Peyer's patch (tissue), 4 donors: ENCODE data around the gene SH3RF1.

Experiments
- CTCF ChIP-seq, 6 experiments: fragments of 450-650 bp in 4 of 6; fragments of 200-600 bp in 2 of 6; sonication (generic) in 1 of 6; IDR thresholded peaks; one replicate each; pipeline ENCODE4 v1.5.1; 2017 to 2019; ENCODE audit warnings: antibody characterized with exemption in 6 of 6, mild to moderate bottlenecking in 3 of 6, moderate library complexity in 1 of 6
- POLR2A ChIP-seq, 2 donors: fragments of 450-650 bp; IDR thresholded peaks; one replicate each; pipeline ENCODE4 v1.5.1; 2017; ENCODE audit warnings: antibody characterized with exemption in 2 of 2, mild to moderate bottlenecking in 2 of 2, moderate library complexity in 2 of 2

DNA sequence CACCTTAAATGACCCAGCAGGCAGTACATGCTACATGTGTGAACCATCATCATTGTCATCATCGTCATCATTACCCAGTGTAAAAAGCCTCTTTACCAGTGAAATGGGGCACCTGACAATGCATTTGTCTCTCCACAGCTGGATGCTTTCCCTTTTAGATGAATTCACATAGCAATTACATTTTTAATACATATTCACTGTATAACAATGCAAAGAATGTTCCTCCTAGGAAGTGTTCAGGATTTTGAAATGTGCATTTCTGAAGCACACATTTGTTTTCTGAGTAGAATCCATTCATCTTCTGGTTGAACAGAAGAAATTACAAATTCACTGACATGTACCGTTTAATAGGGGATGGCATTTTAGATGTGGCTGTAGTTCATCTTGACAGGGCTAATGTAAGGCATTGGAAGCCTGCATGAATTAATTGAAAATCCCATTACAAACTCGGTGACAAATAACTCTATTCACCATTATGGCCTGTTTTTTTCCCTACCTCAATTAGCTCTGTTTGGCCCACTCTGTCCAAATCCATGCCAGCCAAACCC is 111.1 kb downstream of the SH3RF1 start:
- TF ChIP-seq CTCF (IDR thresholded peaks at IDR 0.05) (no peak), POLR2A (IDR thresholded peaks at IDR 0.05) (no peak)
